Inflammatory macrophage treated with lipopolysaccharide for 4 hours (primary cell): Measurements from ENCODE around the gene TOR2A.
A peak's percentile ranks its signal among the peaks of the same experiment; 100 is the strongest.

ENCODE experiments used
- DNase-seq: peaks from one replicate; pipeline ENCODE4 v3.0.0-alpha.2; 2020

The TOR2A gene

GRCh38 chr9:127716412-127716811 is 18.7 kb downstream of the TOR2A start:
- DNase-seq: no peak

- DNase-seq: peak; percentile 97
These were observed 19.4 kb downstream of the TOR2A start, which contains the start of the genes PTRH1 and TTC16 for GRCh38 chr9:127715470-127716337. Gene PTRH1 (minus strand): TSS chr9:127715663. CDS start chr9:127715639, 24 bp downstream. Gene TTC16 (plus strand): TSS chr9:127716079. CDS start chr9:127716146, 67 bp downstream.

DNA sequence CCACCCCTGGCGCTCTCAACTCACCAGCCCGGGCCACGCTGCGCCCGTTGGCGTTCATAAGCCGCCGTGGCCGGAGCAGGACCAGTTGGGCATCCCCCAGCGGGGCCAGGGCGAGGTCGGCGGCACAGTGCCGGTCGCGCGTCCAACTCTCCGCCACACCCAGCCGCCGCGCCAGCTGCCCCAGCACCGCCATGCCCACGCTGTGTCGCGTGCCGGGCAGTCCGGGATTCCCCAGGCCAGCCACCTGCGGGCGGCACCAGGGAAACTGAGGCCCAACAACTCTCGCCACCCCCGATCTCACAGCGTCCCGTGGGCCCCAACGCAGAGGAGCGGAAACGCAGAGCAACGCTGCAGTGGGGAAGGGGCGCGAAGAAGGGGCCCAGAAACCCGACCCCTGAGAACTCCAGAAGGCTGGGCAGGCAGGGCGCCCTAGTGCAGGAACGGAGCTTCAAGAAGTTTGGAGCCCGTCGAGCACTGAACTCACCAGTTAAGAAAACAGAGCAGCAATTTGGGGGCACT is 20.1 kb downstream of the TOR2A start:
- DNase-seq: peak; percentile 40

DNA sequence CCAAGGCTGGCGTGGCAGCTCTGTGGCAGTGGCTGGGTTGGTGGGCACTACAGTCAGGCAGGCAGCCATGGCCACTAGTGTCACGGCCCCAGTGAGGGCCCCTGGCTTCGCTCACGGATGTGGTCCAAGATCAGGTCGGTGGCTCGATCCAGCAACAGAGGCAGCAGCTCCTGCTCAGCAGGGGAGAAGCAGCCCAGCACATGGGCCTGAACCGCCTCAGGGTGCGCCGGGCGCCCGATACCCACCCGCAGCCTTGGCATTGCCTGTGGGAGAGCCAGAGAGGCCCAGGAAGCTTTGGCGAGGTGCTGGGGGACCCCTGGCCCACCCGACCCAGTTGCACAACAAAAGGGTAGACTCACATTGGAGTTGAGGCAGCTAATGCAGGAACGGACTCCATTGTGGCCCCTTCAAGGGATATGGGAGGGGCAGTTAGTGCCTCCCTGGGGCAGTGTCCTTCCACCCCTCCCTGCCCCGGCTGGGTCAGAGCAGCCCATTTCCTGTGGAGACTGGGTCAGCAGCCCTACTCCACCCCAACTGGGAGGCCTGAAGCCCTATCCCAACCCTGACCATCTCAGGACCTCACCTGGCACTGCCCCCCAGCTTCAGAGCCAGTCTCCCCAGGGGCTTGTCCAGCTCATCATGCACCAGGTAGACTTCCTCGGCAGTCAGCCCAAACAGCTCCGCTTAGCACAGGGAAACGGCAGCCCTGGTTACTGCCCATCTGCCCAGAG is 20.9 kb downstream of the TOR2A start:
- DNase-seq: no peak

DNA sequence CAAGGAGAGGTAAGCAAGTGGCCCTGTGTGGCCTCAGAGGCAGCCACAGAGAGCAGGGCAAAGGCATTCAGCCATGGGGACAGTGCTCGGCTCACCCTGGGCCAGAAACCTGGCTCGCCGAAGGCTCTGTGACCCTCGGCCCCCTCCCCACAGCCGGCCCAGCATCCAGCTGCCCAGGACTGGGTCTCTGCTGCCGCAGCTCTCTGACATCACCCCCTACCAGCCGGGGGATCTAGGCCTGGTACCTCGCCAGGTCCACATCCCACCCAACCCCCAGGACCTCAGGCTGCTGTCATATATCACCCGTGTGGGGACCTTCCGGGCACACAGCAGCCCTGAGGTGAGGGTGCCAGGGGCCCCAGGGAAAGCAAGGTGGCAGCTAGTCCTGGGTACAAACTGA is 22.2 kb downstream of the TOR2A start:
- no peak for DNase-seq

DNA sequence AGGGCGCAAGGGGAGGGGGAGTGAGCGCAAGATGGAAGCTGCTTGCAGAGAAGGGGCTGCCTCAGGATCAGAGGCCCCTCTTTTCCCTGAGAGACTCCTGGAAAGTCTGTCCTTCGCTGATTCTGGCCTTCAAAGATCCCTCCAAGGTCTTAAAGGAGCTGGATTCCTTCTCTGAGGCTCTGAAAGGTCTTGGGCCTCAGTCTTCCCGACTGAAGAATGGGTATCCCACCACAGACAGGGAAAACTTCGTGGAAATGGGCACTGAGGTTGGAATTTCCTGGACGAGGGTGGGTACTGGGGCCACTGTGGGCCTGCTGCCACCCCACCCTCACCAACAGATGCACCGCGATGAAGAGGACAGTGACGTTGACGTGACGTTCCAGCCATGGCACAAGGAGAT is 22.7 kb downstream of the TOR2A start:
- DNase-seq: no peak

GRCh38 chr9:127711831-127712274 is 23.2 kb downstream of the TOR2A start:
- no peak for DNase-seq

DNA sequence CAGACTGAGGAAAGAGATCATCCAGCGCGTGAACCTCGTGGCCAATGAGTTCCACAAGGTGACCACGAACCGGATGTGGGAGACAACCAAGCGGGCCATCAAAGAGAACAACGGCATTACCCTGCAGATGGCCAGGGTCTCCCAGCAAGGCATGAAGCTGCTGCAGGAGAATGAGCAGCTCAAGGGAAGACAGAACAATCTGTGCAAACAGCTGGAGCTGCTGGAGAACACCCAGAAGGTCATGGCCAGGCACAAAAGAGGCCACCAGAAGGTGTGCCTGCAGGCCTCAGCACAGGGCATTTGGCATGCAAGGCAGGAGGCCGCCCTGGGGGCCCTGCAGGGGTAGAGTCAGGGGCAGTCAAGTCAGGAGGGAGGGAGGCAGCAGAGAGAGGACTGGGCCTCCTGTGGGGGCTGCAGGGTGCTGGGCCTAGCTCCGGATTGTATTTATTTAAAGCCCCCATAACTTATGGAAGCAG is 23.8 kb downstream of the TOR2A start:
- no peak for DNase-seq

DNA sequence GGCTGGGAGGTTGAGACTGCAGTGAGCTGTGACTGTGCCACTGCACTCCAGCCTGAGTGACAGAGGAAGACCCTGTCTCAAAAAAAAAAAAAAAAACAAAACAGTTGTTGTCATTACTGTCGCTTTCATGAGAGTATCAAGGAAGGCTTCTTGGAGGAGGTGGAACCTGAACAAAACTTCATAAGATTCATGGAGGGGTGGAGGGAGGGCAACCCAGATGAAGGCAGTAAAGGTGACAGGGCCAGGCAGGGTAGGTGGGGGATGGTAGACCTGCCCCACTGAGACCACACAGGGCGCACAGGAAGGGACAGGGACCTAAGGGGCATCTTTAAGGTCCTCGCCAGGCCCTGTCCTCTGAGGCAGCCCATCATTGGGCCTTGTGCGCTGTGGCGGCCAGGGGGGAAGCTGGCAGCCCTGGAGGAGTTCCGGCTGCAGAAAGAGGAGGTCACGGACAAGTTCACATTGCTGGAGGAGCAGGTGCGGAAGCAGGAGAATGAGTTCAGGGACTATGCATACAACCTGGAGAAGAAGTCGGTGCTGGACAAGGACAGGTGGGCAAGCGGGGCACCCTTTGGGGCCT is 24.8 kb downstream of the TOR2A start:
- no peak for DNase-seq

GRCh38 chr9:127708952-127709587 is 26.0 kb downstream of the TOR2A start:
- no peak for DNase-seq

- DNase-seq: no peak
These were observed 27.3 kb downstream of the TOR2A start for GRCh38 chr9:127707766-127708165.

GRCh38 chr9:127706836-127707241 is 28.3 kb downstream of the TOR2A start, which contains the start of gene CFAP157:
Gene CFAP157 (plus strand): TSS chr9:127706988. CDS start chr9:127707032, 44 bp downstream.
- no peak for DNase-seq

DNA sequence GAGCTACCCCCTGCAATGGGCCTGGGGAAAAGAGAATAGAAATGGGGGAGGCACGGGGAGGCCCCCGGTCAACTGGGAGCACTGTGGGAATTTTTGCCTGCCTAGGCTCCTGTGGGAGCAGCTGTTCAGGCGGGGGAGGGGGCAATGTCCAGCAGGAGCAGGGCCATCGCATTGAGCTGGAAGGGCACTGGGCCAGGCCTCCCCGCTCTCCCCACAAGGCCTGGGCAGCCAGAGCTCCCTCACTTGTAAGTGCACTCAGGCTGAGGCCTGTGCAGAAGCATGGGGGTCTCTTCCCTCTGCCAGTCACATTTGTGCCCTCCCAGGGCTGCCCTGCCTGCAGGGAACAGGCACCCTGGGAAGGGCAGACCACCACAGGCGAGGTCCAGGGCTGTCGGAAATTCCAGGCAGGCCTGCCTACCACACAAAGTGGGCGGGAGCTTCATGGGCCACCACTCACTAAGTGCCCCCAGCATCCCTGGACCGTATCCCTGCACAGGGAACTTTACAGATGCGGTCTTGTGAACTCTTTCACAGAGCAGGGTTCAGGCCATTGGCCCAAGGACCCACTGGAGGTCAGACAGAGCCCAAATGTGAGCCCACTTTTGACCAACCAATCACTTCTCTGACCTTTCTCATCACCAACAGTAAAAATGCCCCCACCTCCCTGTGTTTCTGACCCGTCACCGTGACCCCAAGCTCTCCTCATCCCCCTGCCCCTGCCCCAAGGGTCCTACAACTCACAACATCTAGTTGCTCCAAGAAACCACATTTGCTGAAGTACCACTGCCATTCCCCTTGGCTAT is 29.3 kb downstream of the TOR2A start:
- no peak for DNase-seq

- no peak for DNase-seq
These were observed 31.7 kb downstream of the TOR2A start for GRCh38 chr9:127703289-127703946.

DNA sequence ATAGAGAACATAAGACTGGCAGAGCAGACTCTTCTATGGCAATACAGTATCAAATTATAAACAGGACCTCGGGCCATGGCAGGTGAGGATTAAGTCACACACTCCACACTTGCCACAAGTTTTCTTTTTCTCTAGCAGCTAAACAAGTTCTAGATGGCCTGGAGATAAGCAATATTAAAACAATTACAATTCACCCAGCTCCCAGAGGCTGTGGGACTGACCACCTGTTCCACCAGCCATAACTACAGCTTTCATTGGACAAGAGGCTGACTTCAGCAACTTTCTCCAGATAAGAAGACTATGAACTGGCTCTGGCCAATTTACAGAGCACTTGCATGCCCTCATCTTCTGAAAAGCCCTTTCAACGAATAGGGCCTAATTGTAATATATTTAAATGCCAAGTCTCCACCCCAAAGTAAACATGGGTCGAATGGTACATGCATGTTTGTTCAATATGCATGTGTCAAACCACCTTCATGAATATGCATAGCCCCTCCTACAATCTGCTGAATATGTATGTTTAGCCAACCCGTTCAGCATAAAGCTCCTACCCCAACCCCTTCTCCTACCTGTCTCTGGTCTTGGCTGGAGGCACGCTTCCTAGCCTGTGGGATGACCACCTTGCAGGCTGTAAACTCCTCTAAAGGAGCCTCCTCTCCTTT is 34.4 kb downstream of the TOR2A start:
- DNase-seq: no peak

- no peak for DNase-seq
These were observed 35.0 kb downstream of the TOR2A start for GRCh38 chr9:127700140-127700539.

GRCh38 chr9:127698985-127699670 is 36.0 kb downstream of the TOR2A start:
- peak; percentile 98 for DNase-seq

- DNase-seq: no peak
These were observed 36.7 kb downstream of the TOR2A start for GRCh38 chr9:127698386-127698785.

DNA sequence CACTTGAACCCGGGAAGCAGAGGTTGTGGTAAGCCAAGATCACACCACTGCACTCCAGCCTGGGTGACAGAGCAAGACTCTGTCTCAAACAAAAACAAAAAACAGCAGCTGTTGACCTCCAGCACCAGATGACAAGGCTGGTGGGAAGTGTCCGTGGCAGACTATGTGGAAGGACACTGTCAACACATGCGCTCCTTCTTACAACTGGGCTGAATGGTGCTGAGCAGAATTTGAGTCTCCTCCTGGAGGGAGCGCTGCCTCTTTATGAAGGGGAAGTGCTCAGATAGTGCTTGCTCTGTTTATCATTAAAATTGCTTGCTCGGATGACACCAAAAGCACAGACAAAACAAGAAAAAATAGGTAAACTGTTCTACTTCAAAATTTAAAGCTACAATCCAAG is 37.5 kb downstream of the TOR2A start:
- no peak for DNase-seq
